ENCODE data around the gene HS3ST1.

The HS3ST1 gene

GRCh38 chr4:11451716-11452115 is 23.0 kb upstream of the HS3ST1 start:
- Mint-ChIP-seq H3K9me3 (no peaks in the 10 kb centered on the region), H3K36me3 (peaks cover 5 to 11% of the 10 kb centered on the region in 2 donors), H3K27ac (no peak overlapping the region), H3K4me3 (no peak overlapping the region), H3K27me3 (no peaks in the 10 kb centered on the region), H3K4me1 (peaks cover 13 to 16% of the 10 kb centered on the region in 2 donors)
- no peak for ATAC-seq (replicated peaks)
- DNase-seq: no peak

DNA sequence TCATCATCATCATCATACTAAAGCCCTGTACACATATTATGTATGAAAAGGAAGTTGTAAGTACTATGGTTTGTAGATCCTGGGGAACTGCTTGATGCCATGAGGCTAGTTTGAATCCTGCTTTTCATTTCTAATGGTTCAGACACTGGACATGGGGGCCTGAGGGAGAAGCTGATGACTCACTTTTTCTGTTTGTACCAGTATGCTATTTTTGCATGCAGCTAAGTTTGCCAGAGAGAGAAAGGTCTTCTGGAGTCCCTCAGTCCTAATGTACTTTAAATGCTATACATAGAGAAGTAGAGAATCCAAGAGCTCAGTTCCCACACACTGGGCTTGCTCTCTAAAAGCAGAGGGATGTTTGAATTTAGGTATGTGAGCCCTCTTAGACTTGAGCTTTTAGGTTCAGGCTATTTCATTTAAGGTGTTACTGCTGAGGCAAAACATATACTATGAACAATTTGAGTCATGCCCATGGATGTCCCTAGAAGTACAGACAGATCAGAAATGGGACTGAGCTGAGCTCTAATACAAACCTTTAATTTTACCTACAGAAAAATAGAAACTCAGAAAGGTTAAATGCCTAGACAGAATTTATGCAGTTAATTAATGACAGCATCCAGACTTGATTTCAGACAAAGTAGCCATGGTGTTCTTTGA is 17.6 kb upstream of the HS3ST1 start:
- DNase-seq: no peak
- Mint-ChIP-seq H3K9me3 (no peaks in the 10 kb centered on the region), H3K4me1 (peaks cover 15 to 31% of the 10 kb centered on the region in 2 donors), H3K4me3 (no peak overlapping the region), H3K27me3 (no peaks in the 10 kb centered on the region), H3K36me3 (peaks cover 18 to 28% of the 10 kb centered on the region in 2 donors), H3K27ac (no peak overlapping the region)
- ATAC-seq (replicated peaks): peak; percentile 27 to 46

DNA sequence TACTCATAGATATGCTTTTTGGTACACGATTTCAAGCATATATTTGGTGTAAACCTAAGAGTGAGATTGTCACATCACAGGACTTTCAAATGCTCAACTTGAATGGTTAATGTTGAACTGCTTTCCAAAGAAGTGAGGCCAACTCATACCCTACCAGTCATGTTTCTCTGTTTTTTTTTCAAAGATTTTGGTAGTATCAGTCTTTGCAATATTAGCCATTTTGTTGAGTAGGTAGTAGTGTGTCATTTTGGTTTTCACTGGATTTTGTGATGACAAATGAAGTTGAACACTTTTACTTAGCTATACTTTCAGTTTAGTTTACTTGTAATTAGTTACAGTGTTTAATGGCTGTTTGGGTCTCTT is 12.5 kb upstream of the HS3ST1 start:
- H3K36me3 Mint-ChIP-seq: peaks cover 12 to 15% of the 10 kb centered on the region in 2 donors
- no peaks in the 10 kb centered on the region for H3K27me3 Mint-ChIP-seq
- ATAC-seq (replicated peaks) (peak; percentile 42 to 50), DNase-seq (no peak)
- no peak overlapping the region for H3K4me3 Mint-ChIP-seq
- H3K4me1 Mint-ChIP-seq: peaks cover 32 to 60% of the 10 kb centered on the region in 2 donors
- no peaks in the 10 kb centered on the region for H3K9me3 Mint-ChIP-seq
- H3K27ac Mint-ChIP-seq: no peak overlapping the region

DNA sequence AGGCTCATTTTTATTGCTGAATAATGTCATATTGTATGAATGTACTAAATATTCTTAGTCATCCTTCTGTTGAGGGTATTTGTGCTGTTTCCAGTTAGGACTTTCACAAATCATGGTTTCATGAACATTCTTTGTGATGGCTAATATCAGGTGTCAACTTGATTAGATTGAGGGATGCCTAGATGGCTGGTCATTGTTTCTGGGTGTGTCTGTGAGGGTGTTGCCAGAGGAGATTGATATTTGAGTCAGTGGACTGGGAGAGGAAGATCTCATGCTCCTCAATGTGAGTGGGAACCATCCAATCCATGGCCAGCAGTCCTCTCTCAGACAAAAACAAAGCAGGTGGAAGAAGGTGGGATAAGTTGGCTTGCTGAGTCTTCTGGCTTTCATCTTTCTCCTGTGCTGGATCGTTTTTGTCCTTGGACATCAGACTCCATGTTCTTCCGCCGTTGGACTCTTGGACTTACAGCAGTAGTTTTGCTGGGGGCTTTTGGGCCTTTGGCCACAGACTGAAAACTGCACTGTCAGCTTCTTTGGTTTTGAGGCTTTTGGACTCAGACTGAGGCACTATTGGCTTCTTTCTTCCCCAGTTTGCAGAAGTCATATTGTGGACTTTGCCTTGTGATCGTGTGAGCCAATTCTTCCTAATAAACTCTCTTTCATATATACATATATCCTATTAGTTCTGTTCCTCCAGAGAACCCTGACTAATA is 11.9 kb upstream of the HS3ST1 start:
- ATAC-seq (replicated peaks): no peak
- H3K4me1 Mint-ChIP-seq: peaks cover 34 to 60% of the 10 kb centered on the region in 2 donors
- no peak for DNase-seq
- H3K27me3 Mint-ChIP-seq: no peaks in the 10 kb centered on the region
- H3K4me3 Mint-ChIP-seq: no peak overlapping the region
- peak overlapping the region; percentile 65 for H3K27ac Mint-ChIP-seq
- H3K9me3 Mint-ChIP-seq: no peaks in the 10 kb centered on the region
- H3K36me3 Mint-ChIP-seq: peaks cover 6 to 10% of the 10 kb centered on the region in 2 donors

DNA sequence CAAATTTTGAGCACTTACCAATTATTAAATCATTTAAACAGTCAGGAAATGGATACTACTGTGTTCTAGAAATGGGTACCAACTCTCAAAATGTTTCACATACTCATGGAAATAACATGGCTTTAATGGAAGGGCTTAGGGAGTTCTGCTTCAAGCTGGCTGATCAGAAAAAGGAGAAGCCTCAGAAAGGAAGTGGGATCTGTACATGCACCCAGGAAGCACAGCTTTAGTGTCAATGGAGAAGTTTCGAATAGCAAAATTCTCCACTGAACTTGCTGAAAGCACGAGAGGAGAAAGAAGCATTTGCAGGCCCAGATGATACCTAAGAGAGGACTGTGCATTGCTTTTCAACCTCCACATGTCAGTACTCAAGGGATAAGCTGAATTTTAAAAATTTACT is 11.1 kb upstream of the HS3ST1 start:
- no peak for DNase-seq
- peak overlapping the region; percentile 70 for H3K27ac Mint-ChIP-seq
- ATAC-seq (replicated peaks): no peak
- H3K36me3 Mint-ChIP-seq: peaks cover 8% of the 10 kb centered on the region in 2 donors
- H3K4me1 Mint-ChIP-seq: peaks cover 37 to 68% of the 10 kb centered on the region in 2 donors
- no peaks in the 10 kb centered on the region for H3K9me3 Mint-ChIP-seq
- no peaks in the 10 kb centered on the region for H3K27me3 Mint-ChIP-seq
- H3K4me3 Mint-ChIP-seq: no peak overlapping the region

GRCh38 chr4:11438647-11439046 is 10.0 kb upstream of the HS3ST1 start:
- peaks cover 38 to 68% of the 10 kb centered on the region in 2 donors for H3K4me1 Mint-ChIP-seq

GRCh38 chr4:11436673-11437072 is 8.0 kb upstream of the HS3ST1 start:
- Mint-ChIP-seq H3K27ac (peak overlapping the region; percentile 84), H3K4me1 (peaks cover 36 to 65% of the 10 kb centered on the region in 2 donors), H3K27me3 (no peaks in the 10 kb centered on the region), H3K9me3 (no peaks in the 10 kb centered on the region), H3K4me3 (peak overlapping the region; percentile 69 to 76), H3K36me3 (peaks cover 3 to 5% of the 10 kb centered on the region in 2 donors)
- DNase-seq (no peak), ATAC-seq (replicated peaks) (peak; percentile 57 to 83)

More at GRCh38 chr4:11438647-11439046, 10.0 kb upstream of the HS3ST1 start:
- Mint-ChIP-seq H3K36me3 (peaks cover 6 to 10% of the 10 kb centered on the region in 2 donors), H3K4me3 (no peak overlapping the region), H3K27ac (peak overlapping the region; percentile 42), H3K9me3 (no peaks in the 10 kb centered on the region), H3K27me3 (no peaks in the 10 kb centered on the region)
- ATAC-seq (replicated peaks) (no peak), DNase-seq (no peak)

- Mint-ChIP-seq H3K36me3 (peaks cover 3 to 5% of the 10 kb centered on the region in 2 donors), H3K27me3 (no peaks in the 10 kb centered on the region), H3K9me3 (no peaks in the 10 kb centered on the region), H3K4me1 (peaks cover 36 to 69% of the 10 kb centered on the region in 2 donors), H3K4me3 (peak overlapping the region; percentile 22 to 76), H3K27ac (peak overlapping the region; percentile 84)
- peak; percentile 71 to 78 for ATAC-seq (replicated peaks)
- no peak for DNase-seq
Measured at GRCh38 chr4:11436084-11436483, 7.4 kb upstream of the HS3ST1 start.

DNA sequence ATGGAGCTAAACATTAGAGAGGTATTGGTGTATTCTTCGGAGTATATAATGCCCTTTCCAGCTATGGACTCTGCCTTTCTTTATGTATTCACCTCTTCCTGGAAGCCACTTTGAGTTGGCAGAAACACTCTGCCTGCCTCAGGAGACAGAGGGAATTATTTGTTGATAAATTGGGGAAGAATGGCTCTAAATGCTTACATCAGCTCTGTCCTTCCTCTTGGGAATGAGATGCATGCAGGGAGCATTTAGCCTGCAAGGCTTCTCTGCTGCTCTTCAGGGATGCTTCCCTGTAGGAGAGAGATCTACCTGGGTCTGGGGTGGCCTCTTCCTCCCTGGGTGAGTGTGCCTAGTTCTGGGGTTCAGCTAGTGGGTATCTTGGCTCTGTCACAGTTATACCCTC is 6.9 kb upstream of the HS3ST1 start:
- no peak for DNase-seq
- H3K36me3 Mint-ChIP-seq: peaks cover 3 to 5% of the 10 kb centered on the region in 2 donors
- peaks cover 36 to 68% of the 10 kb centered on the region in 2 donors for H3K4me1 Mint-ChIP-seq
- no peaks in the 10 kb centered on the region for H3K9me3 Mint-ChIP-seq
- peak overlapping the region; percentile 84 for H3K27ac Mint-ChIP-seq
- no peak for ATAC-seq (replicated peaks)
- peak overlapping the region in 1 of 2 donors; percentile 22 for H3K4me3 Mint-ChIP-seq
- H3K27me3 Mint-ChIP-seq: no peaks in the 10 kb centered on the region

DNA sequence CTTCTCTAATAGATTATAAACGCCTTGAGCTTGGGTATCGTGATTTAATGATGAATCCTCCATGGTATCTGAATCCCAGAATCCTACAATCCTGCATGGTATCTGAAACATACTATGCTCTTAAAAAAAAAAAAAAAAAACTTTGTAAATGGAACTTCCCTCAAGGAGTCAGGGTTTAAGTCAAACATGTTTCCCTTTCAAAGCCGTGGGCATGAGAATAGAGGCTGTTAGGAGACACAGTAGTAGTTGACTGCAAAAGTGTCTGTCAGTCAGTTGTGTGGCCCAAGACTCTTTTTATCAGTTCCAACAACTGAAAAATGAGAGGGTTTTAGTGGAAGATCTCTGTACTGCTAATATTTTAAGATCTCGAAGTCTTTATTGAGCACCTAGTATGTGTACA is 2.4 kb upstream of the HS3ST1 start:
- Mint-ChIP-seq H3K4me1 (peaks cover 30 to 67% of the 10 kb centered on the region in 2 donors), H3K27ac (no peak overlapping the region), H3K4me3 (no peak overlapping the region), H3K27me3 (no peaks in the 10 kb centered on the region), H3K9me3 (no peaks in the 10 kb centered on the region), H3K36me3 (peaks cover 5 to 6% of the 10 kb centered on the region in 2 donors)
- DNase-seq (no peak), ATAC-seq (replicated peaks) (no peak)

- peaks cover 26 to 66% of the 10 kb centered on the region in 2 donors for H3K4me1 Mint-ChIP-seq
- peaks cover 5 to 6% of the 10 kb centered on the region in 2 donors for H3K36me3 Mint-ChIP-seq
- no peaks in the 10 kb centered on the region for H3K9me3 Mint-ChIP-seq
- no peak overlapping the region for H3K27ac Mint-ChIP-seq
- no peaks in the 10 kb centered on the region for H3K27me3 Mint-ChIP-seq
- DNase-seq (no peak), ATAC-seq (replicated peaks) (no peak)
- H3K4me3 Mint-ChIP-seq: no peak overlapping the region
Measured at GRCh38 chr4:11430536-11430935, 1.8 kb upstream of the HS3ST1 start.

DNA sequence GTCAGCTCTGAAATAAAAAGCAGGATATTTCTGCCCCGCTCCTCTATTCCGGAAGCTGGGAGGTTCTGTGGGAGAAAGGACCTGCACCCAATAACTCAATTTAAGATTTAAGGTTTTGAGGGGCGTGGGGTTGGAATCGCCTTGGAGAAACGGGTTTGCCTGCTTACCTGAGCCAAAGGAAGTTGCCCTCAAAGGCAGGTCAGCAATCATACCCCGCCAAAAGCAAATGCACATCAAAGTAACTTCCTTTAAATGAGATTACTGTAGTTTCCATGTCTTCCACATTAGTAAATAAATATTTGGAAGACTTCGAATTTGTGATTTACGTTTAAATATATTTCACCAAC is 978 bp upstream of the HS3ST1 start:
- no peaks in the 10 kb centered on the region for H3K9me3 Mint-ChIP-seq
- ATAC-seq (replicated peaks) (no peak), DNase-seq (no peak)
- H3K27ac Mint-ChIP-seq: no peak overlapping the region
- peaks cover 23 to 59% of the 10 kb centered on the region in 2 donors for H3K4me1 Mint-ChIP-seq
- peak overlapping the region; percentile 94 to 99 for H3K4me3 Mint-ChIP-seq
- H3K36me3 Mint-ChIP-seq: peaks cover 3 to 4% of the 10 kb centered on the region in 2 donors
- H3K27me3 Mint-ChIP-seq: no peaks in the 10 kb centered on the region

DNA sequence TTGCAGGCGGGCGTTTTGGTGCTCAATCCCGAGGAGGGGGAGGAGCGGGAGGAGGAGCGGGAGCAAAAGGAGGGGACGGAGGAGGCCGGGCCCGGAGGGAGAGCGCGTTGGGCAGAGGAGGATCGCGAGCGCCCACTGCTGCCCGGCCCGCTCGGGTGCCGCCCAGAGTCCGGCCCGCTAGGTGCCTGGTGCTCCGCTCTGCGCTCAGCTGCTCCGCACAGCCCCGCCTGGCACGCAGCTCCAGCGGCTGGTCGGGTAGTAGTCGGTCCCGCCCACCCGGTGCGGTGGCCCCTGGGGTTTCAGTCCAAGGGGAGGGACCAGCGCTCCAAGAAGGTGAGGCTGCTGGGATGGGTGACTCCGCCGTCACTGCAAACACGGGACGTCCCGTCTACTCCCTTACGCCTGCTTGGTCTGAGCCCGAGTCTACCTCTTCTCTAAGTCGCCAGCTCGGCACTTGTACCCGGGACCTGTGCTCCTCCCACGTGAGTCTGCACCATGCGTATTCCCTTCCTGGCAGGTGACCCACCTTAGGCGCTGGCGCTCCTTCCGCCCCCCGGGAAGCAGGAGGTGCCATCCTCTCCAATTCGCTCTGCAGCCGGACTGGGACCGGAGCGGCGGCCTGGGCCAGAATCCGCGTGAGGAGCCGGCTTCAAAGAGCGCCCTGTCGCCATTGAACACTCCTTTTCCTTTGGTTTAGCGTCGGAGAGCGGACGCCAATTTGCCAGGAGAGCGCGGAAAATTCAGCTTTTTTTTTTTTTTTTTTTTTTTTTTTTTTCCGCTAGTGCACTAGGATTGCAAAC is 405 bp upstream of the HS3ST1 start:
- H3K36me3 Mint-ChIP-seq: peaks cover 2 to 6% of the 10 kb centered on the region in 2 donors
- peak overlapping the region; percentile 91 for H3K27ac Mint-ChIP-seq
- DNase-seq (peak; percentile 84), ATAC-seq (replicated peaks) (peak; percentile 90 to 91)
- peak overlapping the region; percentile 94 to 99 for H3K4me3 Mint-ChIP-seq
- no peaks in the 10 kb centered on the region for H3K9me3 Mint-ChIP-seq
- no peaks in the 10 kb centered on the region for H3K27me3 Mint-ChIP-seq
- peaks cover 26 to 65% of the 10 kb centered on the region in 2 donors for H3K4me1 Mint-ChIP-seq

Data from stimulated activated naive B cell treated with anti-CD40 and anti-IgM and Interleukin-4, amounts not matched to agents 10 μg/mL and 1 μg/mL and 100 μg/mL, for 72 hours (primary cell).